K562 (cell line): Measurements from ENCODE around the gene DPPA2. TPM values are rescaled to one million over a fixed set of nuclear protein-coding genes. Genes with fewer than 3 reads are reported as not detected.

ENCODE experiments used
- ATAC-seq: fragments of 200-7000 bp; cut with Tn5 transposase; 3 replicates; pipeline ENCODE4 v1.9.1; 2020; ENCODE audit warnings: moderate library complexity
- BruUV-seq: library from RNA; stranded (reverse); fragments of 400-500 nt; replicated peaks from 2 replicates; lab custom pipeline; 2021; lab: Mats Ljungman, UMichigan
- CTCF ChIA-PET: fragments of 300-600 bp; formaldehyde crosslinking; extraction: SDS; loops from one replicate; lab custom pipeline; 2021; ENCODE audit warnings: low intra/inter-chr PET ratio; lab: Yijun Ruan, JAX
- POLR2A ChIA-PET: fragments of 300-600, 350-650 bp; sonication (Branson Sonifier 250); formaldehyde crosslinking; extraction: SDS; loops from one replicate; lab custom pipeline; 2021; ENCODE audit warnings: antibody characterized with exemption, inconsistent platforms; lab: Yijun Ruan, JAX
- DNase-seq, 4 experiments: peaks; one replicate each; pipeline versions ENCODE4 v3.0.0 to v3.0.0-alpha.2; 2011 to 2018; ENCODE audit warnings: low spot score in 3 of 4, mixed read lengths in 3 of 4; ENCODE audit errors: extremely low read depth in 1 of 4
- FAIRE-seq: peaks from 2 replicates; lab custom pipeline; 2011; peaks lifted over from hg19 to GRCh38; lab: Jason Lieb, UNC
- H2AFZ ChIP-seq: 2 replicates; pipeline ENCODE4 v1.6.0; 2011; ENCODE audit warnings: low read depth, low read length, control low read depth, inconsistent platforms
- H3K27ac ChIP-seq: fragments of 200-600 bp; 3 replicates; pipeline ENCODE4 v1.8.0; 2011; ENCODE audit warnings: low read depth, mild to moderate bottlenecking, control low read depth, inconsistent platforms, low read length, moderate library complexity, mixed read lengths; ENCODE audit errors: extremely low read depth
- H3K27me3 ChIP-seq, 2 experiments: fragments of 300-600 bp in 1 of 2; 2 replicates in 1 of 2; 3 replicates in 1 of 2; pipeline versions ENCODE4 v1.6.0 to v1.8.0; 2011; ENCODE audit warnings: inconsistent platforms in 2 of 2, low read length in 2 of 2, mild to moderate bottlenecking in 1 of 2, mixed read lengths in 1 of 2, moderate library complexity in 1 of 2; ENCODE audit not compliant: control insufficient read depth in 2 of 2, insufficient read depth in 2 of 2
- H3K36me3 ChIP-seq: fragments of 300-600 bp; 3 replicates; pipeline ENCODE4 v1.8.0; 2011; ENCODE audit warnings: mild to moderate bottlenecking, low read length, inconsistent platforms; ENCODE audit not compliant: control insufficient read depth, insufficient read depth
- H3K4me1 ChIP-seq, 2 experiments: fragments of 200-600 bp in 1 of 2; replicated peaks in 1 of 2; 2 replicates in 1 of 2; 3 replicates in 1 of 2; pipeline versions ENCODE4 v1.5.1 to v1.8.0; 2011; ENCODE audit warnings: inconsistent platforms in 2 of 2, low read length in 2 of 2, mild to moderate bottlenecking in 1 of 2, mixed read lengths in 1 of 2, moderate library complexity in 1 of 2; ENCODE audit not compliant: control insufficient read depth in 2 of 2, insufficient read depth in 2 of 2
- H3K4me2 ChIP-seq: 2 replicates; pipeline ENCODE4 v1.6.1; 2011; ENCODE audit warnings: low read length, control low read depth, inconsistent platforms, mixed read lengths; ENCODE audit not compliant: insufficient read depth
- H3K4me3 ChIP-seq: fragments of 200-600 bp; sonication (generic), shearing (Covaris generic); 2 replicates; pipeline ENCODE4 v1.5.1; 2016; ENCODE audit warnings: control low read depth, inconsistent platforms
- H3K79me2 ChIP-seq: fragments of 200-600 bp; 3 replicates; pipeline ENCODE4 v1.8.0; 2011; ENCODE audit warnings: low read length, inconsistent platforms; ENCODE audit not compliant: control insufficient read depth, insufficient read depth
- H3K9ac ChIP-seq, 2 experiments: 2 replicates each; pipeline versions ENCODE4 v1.6.0 to v1.6.1; 2011; ENCODE audit warnings: low read depth in 2 of 2, low read length in 2 of 2, control low read depth in 1 of 2, inconsistent platforms in 1 of 2, mild to moderate bottlenecking in 1 of 2, mixed read lengths in 1 of 2; ENCODE audit not compliant: insufficient read depth in 1 of 2
- H3K9me1 ChIP-seq: one replicate; pipeline ENCODE4 v1.6.0; 2011; ENCODE audit warnings: inconsistent platforms, mild to moderate bottlenecking, low read length, moderate library complexity; ENCODE audit not compliant: control insufficient read depth, insufficient read depth
- H3K9me3 ChIP-seq: replicated peaks from 2 replicates; pipeline ENCODE4 v1.5.1; 2011; ENCODE audit warnings: low read depth, low read length, inconsistent platforms; ENCODE audit not compliant: control insufficient read depth, insufficient read depth
- H4K20me1 ChIP-seq: replicated peaks from 2 replicates; pipeline ENCODE4 v1.6.1; 2011; ENCODE audit warnings: low read length, inconsistent platforms, mixed read lengths; ENCODE audit not compliant: control insufficient read depth, insufficient read depth
- SMARCB1 ChIP-seq: IDR thresholded peaks from 2 replicates; pipeline ENCODE4 v1.6.1; 2011; ENCODE audit warnings: improper control_type of control experiment, low read depth; ENCODE audit not compliant: insufficient read length
- ZNF318 ChIP-seq, 2 experiments: fragments of 450-650 bp; IDR thresholded peaks; 2 replicates each; pipeline ENCODE4 v1.6.1; 2016; ENCODE audit warnings: mild to moderate bottlenecking in 2 of 2, borderline replicate concordance in 1 of 2, low read depth in 1 of 2, moderate library complexity in 1 of 2
- WGBS: fragments of 100-300 bp; shearing (Covaris generic); methylation state at CpG from one replicate; pipeline ENCODE4 v1.1.6; 2016; ENCODE audit warnings: low coverage, mixed read lengths; ENCODE audit not compliant: insufficient coverage; ENCODE audit errors: missing lambda C conversion rate; 5-methylcytosine and 5-hydroxymethylcytosine counted together
- in situ Hi-C: fragments of 300-500 bp; cut with MboI; formaldehyde crosslinking; loops from 4 replicates; pipeline ENCODE4 v1.15.0; 2018; ENCODE audit warnings: inconsistent platforms, mixed read lengths
- intact Hi-C: fragments of 100-400 bp; cut with micrococcal nuclease; formaldehyde crosslinking; loops from 2 replicates; pipeline ENCODE4 v1.14.2; 2022
- polyA plus RNA-seq, 8 experiments: library from polyadenylated mRNA; depleted of rRNA in 4 of 8; stranded (reverse) in 5 of 8; unstranded in 3 of 8; fragments of >200 nt; fragmentation: Nextera tagmentation in 2 of 8; fragmentation: Illumina TruSeq in 1 of 8; extraction: Ambion mirVana in 2 of 8; extraction: Trizol in 1 of 8; gene quantifications; 2 replicates each; pipeline versions ENCODE4 v1.2.1 to v1.2.3, GENCODE V29; 2011 to 2014; ENCODE audit warnings: inconsistent platforms in 1 of 8, missing spikeins in 1 of 8
- total RNA-seq, 7 experiments: library from RNA; depleted of rRNA in 6 of 7; stranded (reverse); fragments of >200 nt in 6 of 7; fragmentation: Illumina TruSeq in 2 of 7; extraction: Trizol in 2 of 7; gene quantifications; 2 replicates each; pipeline versions ENCODE4 v1.2.1 to v1.2.3, GENCODE V29; 2011 to 2021; ENCODE audit warnings: low replicate concordance in 1 of 7
- TF ChIP-seq, protein P1 (sequence below): sonication (generic); formaldehyde crosslinking; IDR thresholded peaks from 2 replicates; pipeline ENCODE4 v1.8.1; 2022; ENCODE audit warnings: missing genetic modification reagents
- TF ChIP-seq, protein P2 (sequence below): fragments of 250-450 bp; sonication (Bioruptor Pico); IDR thresholded peaks from 2 replicates; pipeline ENCODE4 v1.4.0; 2020; ENCODE audit warnings: mild to moderate bottlenecking, moderate library complexity
- TF ChIP-seq, protein P3 (sequence below): fragments of 250-450 bp; sonication (Bioruptor Pico); IDR thresholded peaks from 2 replicates; pipeline ENCODE4 v1.5.0; 2021; ENCODE audit warnings: mild to moderate bottlenecking, borderline replicate concordance

DPPA2 gene
- total and polyA plus RNA-seq, 9 of the 15 experiments (the other 6 are each of a cell fraction or from before 2014, with no cell fraction given): 0.04 TPM; not detected in 8

DNA sequence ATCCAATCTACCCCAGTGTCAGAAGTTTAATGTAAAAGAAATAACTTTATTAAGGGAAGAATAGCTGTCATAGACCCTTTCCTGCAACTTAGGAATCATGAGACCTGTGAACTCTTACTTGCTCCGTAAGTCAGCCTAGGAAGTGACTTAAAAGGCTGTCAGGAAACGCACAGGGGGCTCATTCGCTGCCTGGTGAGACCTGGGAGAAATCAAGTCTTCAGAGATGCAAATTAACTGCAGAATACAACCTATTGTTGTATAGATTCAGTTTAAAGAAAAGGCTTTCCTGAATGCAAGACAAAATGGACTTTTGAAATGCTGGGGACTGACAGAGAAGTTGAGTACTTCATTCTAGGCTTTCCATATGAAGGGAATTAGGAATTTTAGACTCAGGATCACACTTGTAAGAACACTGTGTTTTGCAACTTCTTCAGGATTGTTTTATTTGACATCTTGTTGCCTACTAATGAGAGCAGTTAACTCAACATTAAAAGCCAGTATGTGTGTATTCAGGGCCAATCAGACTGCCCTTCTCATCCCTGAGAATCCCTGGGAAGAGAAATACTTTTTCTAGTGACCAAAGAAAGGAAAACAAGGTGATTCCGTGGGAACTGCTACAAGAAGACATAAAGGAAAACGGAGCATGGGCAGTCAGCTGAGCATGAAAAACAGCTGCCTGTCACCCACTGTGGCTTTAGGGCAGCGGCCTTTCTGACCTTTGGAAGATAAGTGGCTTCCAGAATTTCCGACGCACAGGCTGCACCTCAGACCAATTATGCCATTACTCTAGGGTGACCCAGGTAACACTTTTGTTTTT is 39.5 kb upstream of the DPPA2 start:
- no peak for ATAC-seq
- Histone ChIP-seq H2AFZ (no peak overlapping the region), H3K4me3 (no peak overlapping the region), H3K27me3 (no peaks in the 10 kb centered on the region), H3K79me2 (no peaks in the 10 kb centered on the region), H3K9me3 (no peaks in the 10 kb centered on the region), H3K4me2 (no peak overlapping the region), H3K36me3 (no peaks in the 10 kb centered on the region), H3K4me1 (no peaks in the 10 kb centered on the region), H4K20me1 (no peaks in the 10 kb centered on the region), H3K27ac (no peak overlapping the region), H3K9me1 (no peaks in the 10 kb centered on the region), H3K9ac (no peak overlapping the region)
- CTCF ChIA-PET: no interaction called here
- intact Hi-C loops: no loop called here
- FAIRE-seq: no peak
- 2% methylated on average over 8 of the region's 8 CpGs for WGBS
- POLR2A ChIA-PET: no interaction called here
- in situ Hi-C loops: no loop called here
- BruUV-seq: no TSS peak
- no peak for DNase-seq
- TF ChIP-seq ZNF318 (IDR thresholded peaks at IDR 0.05; ENCODE audit: borderline replicate concordance in 1 of 2, low read depth in 1 of 2) (no peak), SMARCB1 (no peak)
- TF ChIP-seq, protein P1, sequence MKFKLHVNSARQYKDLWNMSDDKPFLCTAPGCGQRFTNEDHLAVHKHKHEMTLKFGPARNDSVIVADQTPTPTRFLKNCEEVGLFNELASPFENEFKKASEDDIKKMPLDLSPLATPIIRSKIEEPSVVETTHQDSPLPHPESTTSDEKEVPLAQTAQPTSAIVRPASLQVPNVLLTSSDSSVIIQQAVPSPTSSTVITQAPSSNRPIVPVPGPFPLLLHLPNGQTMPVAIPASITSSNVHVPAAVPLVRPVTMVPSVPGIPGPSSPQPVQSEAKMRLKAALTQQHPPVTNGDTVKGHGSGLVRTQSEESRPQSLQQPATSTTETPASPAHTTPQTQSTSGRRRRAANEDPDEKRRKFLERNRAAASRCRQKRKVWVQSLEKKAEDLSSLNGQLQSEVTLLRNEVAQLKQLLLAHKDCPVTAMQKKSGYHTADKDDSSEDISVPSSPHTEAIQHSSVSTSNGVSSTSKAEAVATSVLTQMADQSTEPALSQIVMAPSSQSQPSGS (CRISPR knock-in tag): no peak
- TF ChIP-seq, protein P2, sequence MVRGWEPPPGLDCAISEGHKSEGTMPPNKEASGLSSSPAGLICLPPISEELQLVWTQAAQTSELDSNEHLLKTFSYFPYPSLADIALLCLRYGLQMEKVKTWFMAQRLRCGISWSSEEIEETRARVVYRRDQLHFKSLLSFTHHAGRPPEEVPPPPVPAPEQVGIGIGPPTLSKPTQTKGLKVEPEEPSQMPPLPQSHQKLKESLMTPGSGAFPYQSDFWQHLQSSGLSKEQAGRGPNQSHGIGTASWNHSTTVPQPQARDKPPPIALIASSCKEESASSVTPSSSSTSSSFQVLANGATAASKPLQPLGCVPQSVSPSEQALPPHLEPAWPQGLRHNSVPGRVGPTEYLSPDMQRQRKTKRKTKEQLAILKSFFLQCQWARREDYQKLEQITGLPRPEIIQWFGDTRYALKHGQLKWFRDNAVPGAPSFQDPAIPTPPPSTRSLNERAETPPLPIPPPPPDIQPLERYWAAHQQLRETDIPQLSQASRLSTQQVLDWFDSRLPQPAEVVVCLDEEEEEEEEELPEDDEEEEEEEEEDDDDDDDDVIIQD (CRISPR knock-in tag): no peak
- TF ChIP-seq, protein P3, sequence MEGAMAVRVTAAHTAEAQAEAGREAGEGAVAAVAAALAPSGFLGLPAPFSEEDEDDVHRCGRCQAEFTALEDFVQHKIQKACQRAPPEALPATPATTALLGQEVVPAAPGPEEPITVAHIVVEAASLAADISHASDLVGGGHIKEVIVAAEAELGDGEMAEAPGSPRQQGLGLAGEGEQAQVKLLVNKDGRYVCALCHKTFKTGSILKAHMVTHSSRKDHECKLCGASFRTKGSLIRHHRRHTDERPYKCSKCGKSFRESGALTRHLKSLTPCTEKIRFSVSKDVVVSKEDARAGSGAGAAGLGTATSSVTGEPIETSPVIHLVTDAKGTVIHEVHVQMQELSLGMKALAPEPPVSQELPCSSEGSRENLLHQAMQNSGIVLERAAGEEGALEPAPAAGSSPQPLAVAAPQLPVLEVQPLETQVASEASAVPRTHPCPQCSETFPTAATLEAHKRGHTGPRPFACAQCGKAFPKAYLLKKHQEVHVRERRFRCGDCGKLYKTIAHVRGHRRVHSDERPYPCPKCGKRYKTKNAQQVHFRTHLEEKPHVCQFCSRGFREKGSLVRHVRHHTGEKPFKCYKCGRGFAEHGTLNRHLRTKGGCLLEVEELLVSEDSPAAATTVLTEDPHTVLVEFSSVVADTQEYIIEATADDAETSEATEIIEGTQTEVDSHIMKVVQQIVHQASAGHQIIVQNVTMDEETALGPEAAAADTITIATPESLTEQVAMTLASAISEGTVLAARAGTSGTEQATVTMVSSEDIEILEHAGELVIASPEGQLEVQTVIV (CRISPR knock-in tag): no peak
